CD4-positive, alpha-beta T cell treated with Interleukin-6 for 4 hours (primary cell): Measurements from ENCODE around the gene GNA12.

Source experiments
- DNase-seq: peaks from one replicate; pipeline ENCODE4 v3.0.0-alpha.2; 2020; ENCODE audit warnings: mixed read lengths

Gene GNA12

GRCh38 chr7:2814946-2815874 is 28.9 kb downstream of the GNA12 start:
- DNase-seq = no peak

- no peak for DNase-seq
These were observed 29.7 kb downstream of the GNA12 start for GRCh38 chr7:2814186-2814945.

- no peak for DNase-seq
These were observed 30.5 kb downstream of the GNA12 start for GRCh38 chr7:2813350-2814185.

- DNase-seq = no peak
These were observed 31.3 kb downstream of the GNA12 start for GRCh38 chr7:2812831-2813230.

- DNase-seq = no peak
These were observed 32.0 kb downstream of the GNA12 start for GRCh38 chr7:2812114-2812487.

DNA sequence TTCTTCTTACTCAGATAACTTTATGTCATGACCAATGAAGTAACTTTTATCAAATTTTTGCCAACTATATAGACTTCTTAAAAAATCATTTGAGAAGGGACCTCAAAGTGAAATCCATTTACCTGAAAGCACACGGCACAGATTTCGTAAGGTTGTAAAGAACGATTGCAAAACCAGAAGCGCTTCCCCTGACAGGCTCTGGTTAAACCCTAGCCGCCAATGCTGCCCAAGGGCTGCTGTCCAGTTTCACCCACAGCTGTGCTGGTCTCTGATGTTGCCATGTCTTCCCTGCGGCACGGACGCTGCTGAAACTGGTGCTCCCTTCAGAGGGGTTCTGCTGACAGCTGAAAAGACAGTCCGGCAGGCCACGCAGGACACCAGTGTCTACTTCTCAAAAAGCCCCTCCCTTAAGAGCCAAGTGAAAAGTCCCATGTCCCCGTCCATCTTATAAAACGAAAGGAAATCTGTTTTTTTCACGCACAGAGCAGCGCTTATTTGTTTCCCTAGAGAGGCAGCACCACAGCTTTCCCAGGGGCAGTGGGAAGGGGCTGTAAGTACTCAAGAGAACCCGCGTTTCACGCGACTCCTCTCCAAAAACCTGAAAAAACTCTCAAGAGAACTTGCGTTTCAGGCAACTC is 32.5 kb downstream of the GNA12 start:
- DNase-seq = no peak

DNA sequence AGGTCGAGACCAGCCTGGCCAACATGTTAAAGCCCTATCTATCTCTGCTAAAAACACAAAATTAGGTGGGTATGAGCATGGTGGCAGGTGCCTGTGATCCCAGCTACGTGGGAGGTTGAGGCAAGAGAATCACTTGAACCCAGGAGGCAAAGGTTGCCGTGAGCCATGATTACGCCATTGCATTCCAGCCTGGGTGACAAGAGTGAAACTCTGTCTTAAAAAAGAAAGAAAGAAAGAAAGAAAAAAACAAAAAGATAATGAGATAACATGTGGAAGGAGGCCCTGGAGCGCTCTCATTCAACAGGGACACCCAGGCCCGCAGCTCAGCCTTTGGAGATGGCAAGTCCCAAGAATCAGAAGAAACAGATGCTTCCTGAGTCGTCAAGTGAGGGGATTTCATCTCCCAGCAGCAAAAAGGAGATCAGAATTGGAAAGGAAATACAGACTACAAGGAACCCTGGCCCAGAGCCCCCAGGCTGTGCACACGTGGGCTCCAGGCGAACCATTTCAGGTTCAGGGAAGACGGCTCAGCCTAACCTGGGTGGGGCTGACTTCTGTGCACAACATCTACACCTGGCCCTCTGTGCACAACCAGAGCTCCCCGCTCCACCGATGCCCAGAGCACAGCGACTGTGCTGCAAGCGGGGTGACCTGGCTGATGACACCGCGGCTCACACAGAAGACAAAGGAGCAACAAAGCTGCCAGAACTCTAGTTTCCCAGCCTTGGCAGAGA is 33.3 kb downstream of the GNA12 start:
- DNase-seq = no peak

DNA sequence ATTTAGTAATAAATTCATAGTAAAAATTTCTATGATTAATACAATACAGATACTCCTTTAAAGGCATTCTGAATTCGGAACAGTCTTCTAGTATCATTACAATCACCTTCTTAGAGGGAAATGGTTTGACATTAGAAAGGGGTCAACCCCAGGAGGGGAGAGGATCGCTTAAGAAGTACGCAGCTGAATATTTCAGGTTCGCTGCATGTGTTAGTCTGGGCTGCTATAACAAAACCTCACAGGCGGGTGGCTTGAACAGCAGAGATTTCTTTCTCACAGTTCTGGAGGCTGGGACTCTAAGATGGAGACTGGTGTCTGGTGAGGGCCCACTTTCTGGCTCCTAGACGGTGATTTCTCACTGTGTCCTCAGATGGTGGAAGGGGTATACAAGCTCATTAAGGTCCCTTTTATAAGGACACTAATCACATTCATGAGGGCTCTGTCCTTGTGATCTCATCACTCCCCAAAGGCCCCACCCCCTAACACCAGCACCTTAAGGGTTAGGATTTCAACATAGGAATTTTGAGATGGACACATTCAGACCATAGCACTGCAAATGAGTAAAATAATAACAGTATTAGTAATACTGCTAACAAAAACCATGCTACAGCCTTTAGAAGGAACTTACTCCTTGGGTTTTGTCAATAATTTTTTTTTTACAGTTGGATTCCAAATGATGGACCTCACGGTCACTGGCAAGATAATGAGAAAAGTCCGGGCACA is 34.0 kb downstream of the GNA12 start:
- no peak for DNase-seq

DNA sequence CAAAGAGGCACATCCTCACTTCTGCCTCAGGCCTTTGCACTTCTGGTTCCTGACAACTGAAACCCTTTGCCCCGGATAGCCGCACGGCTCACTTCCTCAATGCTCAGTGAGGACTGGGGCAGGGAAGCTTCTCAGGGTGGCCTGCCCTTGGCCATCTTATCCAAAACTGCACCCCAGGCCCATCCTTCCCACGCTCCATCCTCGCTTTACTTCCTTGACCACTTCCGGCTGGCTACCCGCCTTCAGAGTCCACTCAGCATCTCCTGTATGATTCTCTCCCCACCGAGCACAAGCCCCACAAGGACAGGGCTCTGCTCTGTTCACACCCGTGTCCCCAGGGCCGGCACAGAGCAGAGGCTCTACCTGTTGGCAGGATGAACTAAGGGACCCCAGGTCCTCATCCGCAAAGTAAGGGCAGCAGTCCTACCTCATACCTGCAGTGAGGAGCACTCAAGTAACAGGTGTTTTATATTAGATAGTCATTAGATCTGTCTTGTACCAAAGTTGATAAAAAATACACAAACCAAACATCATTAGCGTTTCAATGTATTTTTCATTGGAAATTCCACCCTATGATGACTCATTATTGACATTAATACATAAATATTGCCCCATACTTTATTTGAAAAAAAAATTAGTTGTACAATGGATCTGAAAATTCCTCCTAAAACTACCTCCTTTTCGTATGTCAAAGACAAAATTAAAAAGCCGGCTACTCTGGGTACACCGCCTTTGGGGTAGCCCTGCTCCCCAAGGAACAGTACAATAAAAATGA is 35.0 kb downstream of the GNA12 start:
- DNase-seq = no peak

GRCh38 chr7:2807845-2808772 is 36.0 kb downstream of the GNA12 start:
- no peak for DNase-seq

DNA sequence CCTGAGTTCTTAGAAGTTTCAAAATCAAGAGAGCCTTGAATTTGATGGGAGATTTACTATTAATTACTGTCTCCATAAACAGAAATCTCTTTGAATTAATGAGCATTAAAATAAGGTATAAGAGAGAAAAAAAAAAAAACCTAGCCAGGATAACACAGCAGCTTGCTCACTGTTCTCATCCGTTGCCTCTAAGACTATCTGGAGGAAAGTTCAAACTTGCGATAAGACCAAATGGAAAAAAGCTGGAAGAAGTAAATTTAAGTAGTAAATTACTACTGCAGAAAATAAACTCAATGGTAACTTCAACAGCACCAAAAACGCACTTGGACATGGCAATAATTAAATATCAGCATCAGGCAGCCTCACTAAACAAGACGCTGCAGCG is 36.7 kb downstream of the GNA12 start:
- DNase-seq = no peak

GRCh38 chr7:2806571-2806970 is 37.5 kb downstream of the GNA12 start:
- DNase-seq = no peak

- DNase-seq = no peak
These were observed 38.7 kb downstream of the GNA12 start for GRCh38 chr7:2805213-2805944.

DNA sequence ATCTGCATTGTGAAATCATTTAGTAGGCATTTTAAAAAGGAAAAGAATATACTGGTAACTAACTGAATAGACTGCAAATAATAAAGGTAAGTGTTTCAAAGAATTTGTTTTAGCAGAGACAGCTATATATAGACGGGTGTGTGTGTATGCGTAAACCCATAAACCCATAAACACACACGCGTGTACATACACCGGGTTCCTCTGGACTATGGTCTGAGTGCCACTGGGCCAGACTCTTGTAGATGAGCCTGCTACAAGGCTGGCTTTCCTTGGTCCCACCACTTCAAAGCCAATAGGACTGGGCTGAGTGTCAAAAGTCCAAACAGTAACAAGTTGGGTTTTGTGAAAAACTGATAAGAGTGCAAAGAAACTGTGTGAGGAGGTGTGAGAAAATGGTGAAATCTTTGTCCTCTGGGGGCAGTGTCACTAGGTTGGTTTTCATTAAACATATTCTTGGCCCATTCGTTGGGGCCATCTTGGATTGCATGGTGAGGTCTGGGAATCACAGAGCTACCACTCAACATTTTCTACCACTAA is 39.8 kb downstream of the GNA12 start:
- no peak for DNase-seq

DNA sequence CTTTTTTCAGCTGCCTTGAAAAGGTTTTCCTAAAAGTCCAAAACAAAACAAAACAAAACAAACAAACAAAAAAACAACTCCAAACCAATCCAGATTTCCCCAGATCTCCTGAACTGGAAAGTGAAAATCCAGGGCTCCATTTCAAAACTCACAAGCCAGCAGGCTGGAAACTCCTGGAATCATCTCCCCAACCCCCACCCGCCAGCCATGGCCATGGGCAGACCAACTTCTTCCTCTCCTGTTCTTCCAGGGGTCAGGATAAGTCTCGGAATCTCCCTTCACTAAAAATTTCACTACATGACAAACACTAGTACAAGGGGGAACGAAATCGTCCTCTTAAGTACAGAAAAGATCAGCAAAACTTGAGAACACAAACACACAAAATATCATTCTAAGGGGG is 40.4 kb downstream of the GNA12 start:
- DNase-seq = no peak

- no peak for DNase-seq
These were observed 40.8 kb downstream of the GNA12 start for GRCh38 chr7:2803342-2803692.

- DNase-seq = no peak
These were observed 41.4 kb downstream of the GNA12 start for GRCh38 chr7:2802504-2803341.
